ENCODE measurements around the gene APOA4. TPM values are rescaled to one million over a fixed set of nuclear protein-coding genes. Genes with fewer than 3 reads are reported as not detected.

The APOA4 gene
- total and polyA plus RNA-seq, 2 of the 13 experiments (the other 11 are each of a cell fraction or from before 2014, with no cell fraction given), result 3.8 to 7.2 TPM

GRCh38 chr11:116772443-116773202 is 50.5 kb downstream of the APOA4 start, which contains the start of gene BUD13 (continued):
- TF ChIP-seq ZBTB40 (IDR thresholded peaks at IDR 0.05) (no peak), ZBTB40 (CRISPR knock-in tag; IDR thresholded peaks at IDR 0.05) (peak; percentile 80), RARA (CRISPR knock-in tag; IDR thresholded peaks at IDR 0.05) (peak; percentile 50), ZNF713 (CRISPR knock-in tag; IDR thresholded peaks at IDR 0.05) (peak; percentile 58; the same call in 1 of the 2 replicates), ZNF510 (CRISPR knock-in tag; IDR thresholded peaks at IDR 0.05; ENCODE audit: low read depth) (peak; percentile 85; the same call in 1 of the 2 replicates), GATAD1 (CRISPR knock-in tag; IDR thresholded peaks at IDR 0.05) (peak; percentile 96), ZNF839 (CRISPR knock-in tag; IDR thresholded peaks at IDR 0.05; ENCODE audit: borderline replicate concordance) (no peak), U2AF2 (IDR thresholded peaks at IDR 0.05; ENCODE audit: low read depth, low read length) (no peak), FOXO4 (CRISPR knock-in tag; conservative IDR thresholded peaks at IDR 0.05) (no peak), ZNF33B (CRISPR knock-in tag; IDR thresholded peaks at IDR 0.05) (peak; percentile 68; the same call in 1 of the 2 replicates), ZNF761 (CRISPR knock-in tag; conservative IDR thresholded peaks at IDR 0.05) (peak; percentile 91), RFX3 (CRISPR knock-in tag; IDR thresholded peaks at IDR 0.05) (peak; percentile 58; the same call in 1 of the 2 replicates), SNAI1 (CRISPR knock-in tag; IDR thresholded peaks at IDR 0.05; ENCODE audit: borderline replicate concordance) (peak; percentile 93; the same call in 1 of the 2 replicates), KDM5A (IDR thresholded peaks at IDR 0.05; ENCODE audit: borderline replicate concordance, low read length) (peak; percentile 97), ZNF10 (CRISPR knock-in tag; IDR thresholded peaks at IDR 0.05; ENCODE audit: borderline replicate concordance, low read depth) (no peak), ZNF207 (IDR thresholded peaks at IDR 0.05; ENCODE audit: borderline replicate concordance) (no peak), EHMT2 (IDR thresholded peaks at IDR 0.05; ENCODE audit: borderline replicate concordance, low read depth, low read length) (no peak), PBX3 (CRISPR knock-in tag; IDR thresholded peaks at IDR 0.05; ENCODE audit: borderline replicate concordance) (no peak)

Data from HepG2 (cell line).